NCI-H2107 (cell line): ENCODE data around the gene IFT81.
"Not testable (repeated sequence)": the region's sequence is repeated elsewhere in the genome, so short reads cannot be mapped to it uniquely, and the experiment has no call there.

Source experiments
- DNase-seq: peaks from one replicate; lab custom pipeline; 2025; lab: John Stamatoyannopoulos, UW

IFT81 gene

GRCh38 chr12:110203546-110203945 is 79.4 kb downstream of the IFT81 start:
- DNase-seq: no peak

- DNase-seq: no peak
These were observed 81.8 kb downstream of the IFT81 start for GRCh38 chr12:110205931-110206330.

GRCh38 chr12:110211639-110212536 is 87.7 kb downstream of the IFT81 start:
- not testable (repeated sequence) for DNase-seq

- DNase-seq: no peak
These were observed 94.0 kb downstream of the IFT81 start for GRCh38 chr12:110217996-110218674.

GRCh38 chr12:110222027-110222426 is 97.9 kb downstream of the IFT81 start:
- DNase-seq: no peak

- DNase-seq: no peak
These were observed 98.3 kb downstream of the IFT81 start for GRCh38 chr12:110222433-110222832.

- DNase-seq: no peak
These were observed 99.7 kb downstream of the IFT81 start for GRCh38 chr12:110223777-110224378.

- no peak for DNase-seq
These were observed 100.5 kb downstream of the IFT81 start for GRCh38 chr12:110224379-110225304.

- DNase-seq: no peak
These were observed 103.0 kb downstream of the IFT81 start for GRCh38 chr12:110227138-110227537.

GRCh38 chr12:110228348-110228747 is 104.2 kb downstream of the IFT81 start:
- not testable (repeated sequence) for DNase-seq

- DNase-seq: no peak
These were observed 104.6 kb downstream of the IFT81 start for GRCh38 chr12:110228756-110229155.

GRCh38 chr12:110229409-110229808 is 105.3 kb downstream of the IFT81 start:
- DNase-seq: no peak

- no peak for DNase-seq
These were observed 106.5 kb downstream of the IFT81 start for GRCh38 chr12:110230655-110231054.

GRCh38 chr12:110233212-110233903 is 109.2 kb downstream of the IFT81 start:
- DNase-seq: no peak

- no peak for DNase-seq
These were observed 110.2 kb downstream of the IFT81 start for GRCh38 chr12:110234331-110234751.

- no peak for DNase-seq
These were observed 110.6 kb downstream of the IFT81 start for GRCh38 chr12:110234755-110235154.

- no peak for DNase-seq
These were observed 111.2 kb downstream of the IFT81 start for GRCh38 chr12:110235383-110235782.

GRCh38 chr12:110243227-110243626 is 119.1 kb downstream of the IFT81 start:
- DNase-seq: no peak

GRCh38 chr12:110244372-110244771 is 120.2 kb downstream of the IFT81 start:
- DNase-seq: no peak

GRCh38 chr12:110244829-110245228 is 120.7 kb downstream of the IFT81 start:
- no peak for DNase-seq

GRCh38 chr12:110245369-110245772 is 121.2 kb downstream of the IFT81 start:
- DNase-seq: no peak
